Neuronal stem cell (in vitro differentiated cells): Measurements from ENCODE around the gene TMEM132D. TPM values are rescaled to one million over a fixed set of nuclear protein-coding genes. Genes with fewer than 3 reads are reported as not detected.

Experiments used
- DNase-seq: peaks from one replicate; pipeline ENCODE4 v3.0.0-alpha.2; 2013; ENCODE audit warnings: low spot score
- H2AFZ ChIP-seq: one replicate; pipeline ENCODE4 v1.6.1; 2013; ENCODE audit warnings: mild to moderate bottlenecking, low read length, inconsistent platforms
- H2AK5ac ChIP-seq: 2 replicates; pipeline ENCODE4 v1.6.1; 2013; ENCODE audit warnings: low read depth, mild to moderate bottlenecking, inconsistent platforms, low read length, moderate library complexity, mixed read lengths
- H2BK120ac ChIP-seq: 2 replicates; pipeline ENCODE4 v1.6.1; 2013; ENCODE audit warnings: low read depth, mild to moderate bottlenecking, inconsistent platforms, low read length, moderate library complexity, mixed read lengths
- H2BK12ac ChIP-seq: one replicate; pipeline ENCODE4 v1.6.1; 2013; ENCODE audit warnings: low read length, inconsistent platforms
- H2BK15ac ChIP-seq: 2 replicates; pipeline ENCODE4 v1.6.1; 2013; ENCODE audit warnings: mild to moderate bottlenecking, low read length, inconsistent platforms, mixed read lengths
- H2BK5ac ChIP-seq: one replicate; pipeline ENCODE4 v1.6.1; 2013; ENCODE audit warnings: inconsistent platforms, mild to moderate bottlenecking, low read length, moderate library complexity
- H3K14ac ChIP-seq: one replicate; pipeline ENCODE4 v1.6.1; 2013; ENCODE audit warnings: low read length, inconsistent platforms
- H3K18ac ChIP-seq: 2 replicates; pipeline ENCODE4 v1.6.1; 2013; ENCODE audit warnings: low read length, inconsistent platforms
- H3K23ac ChIP-seq: 2 replicates; pipeline ENCODE4 v1.6.1; 2013; ENCODE audit warnings: low read depth, mild to moderate bottlenecking, mixed read lengths, low read length, inconsistent platforms; ENCODE audit not compliant: poor library complexity
- H3K27ac ChIP-seq: replicated peaks from 3 replicates; pipeline ENCODE4 v1.5.1; 2013; ENCODE audit warnings: low read length, inconsistent platforms
- H3K27me3 ChIP-seq, 3 experiments: 2 replicates each; pipeline ENCODE4 v1.6.1; 2013; ENCODE audit warnings: low read length in 3 of 3, mild to moderate bottlenecking in 2 of 3, inconsistent platforms in 1 of 3, low read depth in 1 of 3, mixed read lengths in 1 of 3, moderate library complexity in 1 of 3; ENCODE audit not compliant: control insufficient read depth in 3 of 3, insufficient read depth in 3 of 3
- H3K36me3 ChIP-seq, 2 donors: replicated peaks in 1 of 2; 2 replicates each; pipeline ENCODE4 v1.6.1; 2013; ENCODE audit warnings: low read length in 2 of 2; ENCODE audit not compliant: control insufficient read depth in 2 of 2, insufficient read depth in 2 of 2
- H3K4ac ChIP-seq: 2 replicates; pipeline ENCODE4 v1.6.1; 2013; ENCODE audit warnings: inconsistent platforms, mild to moderate bottlenecking, low read length, moderate library complexity
- H3K4me1 ChIP-seq, 2 donors: 1 replicate in 1 of 2; 2 replicates in 1 of 2; pipeline ENCODE4 v1.6.1; 2013; ENCODE audit warnings: low read length in 2 of 2, low read depth in 1 of 2; ENCODE audit not compliant: control insufficient read depth in 2 of 2, insufficient read depth in 1 of 2
- H3K4me2 ChIP-seq: one replicate; pipeline ENCODE4 v1.6.1; 2013; ENCODE audit warnings: mild to moderate bottlenecking, low read length, inconsistent platforms; ENCODE audit not compliant: insufficient read depth, poor library complexity, severe bottlenecking
- H3K4me3 ChIP-seq, 2 donors: 2 replicates each; pipeline ENCODE4 v1.5.1; 2013; ENCODE audit warnings: low read length in 2 of 2, mild to moderate bottlenecking in 2 of 2, inconsistent platforms in 1 of 2, moderate library complexity in 1 of 2
- H3K79me1 ChIP-seq: one replicate; pipeline ENCODE4 v1.6.1; 2013; ENCODE audit warnings: low read depth, mild to moderate bottlenecking, inconsistent platforms, low read length, moderate library complexity
- H3K9ac ChIP-seq: one replicate; pipeline ENCODE4 v1.6.1; 2013; ENCODE audit warnings: mild to moderate bottlenecking, low read depth, low read length, inconsistent platforms; ENCODE audit not compliant: poor library complexity
- H3K9me3 ChIP-seq, 2 donors: replicated peaks in 1 of 2; 2 replicates each; pipeline versions ENCODE3 to v1.6.1; 2013; ENCODE audit warnings: low read length in 2 of 2, mild to moderate bottlenecking in 2 of 2, inconsistent platforms in 1 of 2, low read depth in 1 of 2, mixed read lengths in 1 of 2, moderate library complexity in 1 of 2; ENCODE audit not compliant: control insufficient read depth in 2 of 2, insufficient read depth in 1 of 2
- H4K8ac ChIP-seq: one replicate; pipeline ENCODE4 v1.6.1; 2013; ENCODE audit warnings: low read depth, mild to moderate bottlenecking, inconsistent platforms, low read length, moderate library complexity
- H4K91ac ChIP-seq: one replicate; pipeline ENCODE4 v1.6.1; 2013; ENCODE audit warnings: low read length, low read depth, mild to moderate bottlenecking, inconsistent platforms; ENCODE audit not compliant: poor library complexity
- WGBS, 2 donors: extraction: QIAGEN DNeasy Blood & Tissue Kit; methylation state at CpG; one replicate each; pipeline ENCODE4 v1.1.7; 2013; ENCODE audit warnings: missing lambda C conversion rate in 2 of 2, mixed read lengths in 1 of 2; ENCODE audit not compliant: insufficient read length in 2 of 2, insufficient replicate concordance in 1 of 2; ENCODE audit errors: extremely low coverage in 2 of 2; 5-methylcytosine and 5-hydroxymethylcytosine counted together
- polyA plus RNA-seq, 2 experiments: library from polyadenylated mRNA; stranded (reverse); fragments of 200-250 nt; gene quantifications; one replicate each; pipeline ENCODE4 v1.2.3, GENCODE V29; 2013

The TMEM132D gene
- 0.04 TPM for polyA plus RNA-seq (2013, experiment 1 of 2)
- 0.03 TPM for polyA plus RNA-seq (2013, experiment 2 of 2)

DNA sequence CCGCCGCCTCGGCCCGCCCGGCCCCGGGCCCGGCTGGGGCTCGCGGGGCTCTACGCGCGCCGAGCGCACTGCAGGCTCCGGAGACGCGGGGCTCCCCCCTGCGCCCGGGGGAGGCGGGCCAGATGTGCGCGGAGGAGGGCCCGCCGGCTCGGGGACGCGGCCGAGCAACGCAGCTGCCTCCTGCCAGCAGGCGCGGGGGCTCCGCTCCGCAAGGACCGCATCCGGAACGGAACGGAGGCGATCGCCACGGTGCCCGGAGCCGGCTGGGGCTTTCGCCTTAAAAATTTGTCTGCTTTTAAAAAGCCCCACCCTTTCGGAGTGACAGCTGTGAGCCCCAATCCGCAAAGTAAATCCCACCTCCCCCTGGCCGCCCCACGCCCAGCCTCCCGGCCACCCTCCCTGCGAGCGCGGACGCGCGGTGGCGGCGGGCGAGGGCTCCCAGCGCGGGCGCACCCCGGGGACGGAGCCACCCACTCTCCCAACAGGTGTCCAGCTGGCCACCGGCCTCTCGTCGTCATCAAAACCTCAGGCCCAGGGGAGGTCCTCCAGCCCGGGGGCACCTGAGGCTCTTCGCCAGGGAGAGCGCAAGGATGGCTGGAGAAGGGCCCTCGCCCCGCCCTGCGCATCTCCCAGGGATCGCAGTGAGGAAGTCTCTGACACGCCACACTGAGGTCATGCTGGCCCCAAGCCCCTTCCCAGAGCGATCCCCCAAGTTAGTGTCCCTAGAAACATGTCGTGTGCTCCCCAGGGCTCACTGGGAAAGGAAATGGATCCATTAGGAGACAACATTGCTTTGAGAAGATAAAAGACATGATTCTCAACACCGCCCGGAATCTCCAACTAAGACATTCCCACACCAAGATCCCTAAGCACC is at the start of gene TMEM132D:
TSS of gene TMEM132D (minus strand) at position 70 of the 874 bp plus-strand sequence.
- H3K18ac ChIP-seq: peak within 1 kb of the TSS; percentile 55
- H2AK5ac ChIP-seq: no peak within 1 kb of the TSS
- H3K27ac ChIP-seq: no peak within 1 kb of the TSS
- H3K23ac ChIP-seq: peak within 1 kb of the TSS; percentile 82
- H2BK15ac ChIP-seq: peak within 1 kb of the TSS; percentile 7
- H3K4ac ChIP-seq: no peak within 1 kb of the TSS
- no peak within 1 kb of the TSS for H3K14ac ChIP-seq
- no peaks in the 10 kb centered on the region for H3K9me3 ChIP-seq
- peak within 1 kb of the TSS; percentile 45 for H2AFZ ChIP-seq
- no peaks in the 10 kb centered on the region for H3K36me3 ChIP-seq
- H3K4me2 ChIP-seq: peak within 1 kb of the TSS; percentile 97
- H3K4me1 ChIP-seq: peaks cover 0 to 8% of the 10 kb centered on the region in 2 donors
- peak within 1 kb of the TSS; percentile 54 for H3K9ac ChIP-seq
- no peak within 1 kb of the TSS for H2BK12ac ChIP-seq
- no peak within 1 kb of the TSS for H2BK120ac ChIP-seq
- no peak within 1 kb of the TSS for H4K8ac ChIP-seq
- WGBS, 2 donors: no CpG with 5 or more reads among the region's 77 CpGs
- peak within 1 kb of the TSS in 1 of 2 donors; percentile 77 for H3K4me3 ChIP-seq
- H3K79me1 ChIP-seq: no peaks in the 10 kb centered on the region
- H4K91ac ChIP-seq: no peak within 1 kb of the TSS
- peaks cover 15 to 78% (median 58%) of the 10 kb centered on the region in 3 experiments for H3K27me3 ChIP-seq
- no peak within 1 kb of the TSS for H2BK5ac ChIP-seq
- peak; percentile 44 for DNase-seq

- no peak overlapping the region for H3K18ac ChIP-seq
- H3K79me1 ChIP-seq: no peaks in the 10 kb centered on the region
- no peaks in the 10 kb centered on the region for H3K4me1 ChIP-seq
- H2BK12ac ChIP-seq: no peak overlapping the region
- no peak overlapping the region for H3K4ac ChIP-seq
- H3K4me3 ChIP-seq: no peak overlapping the region
- H3K27ac ChIP-seq: no peak overlapping the region
- no peaks in the 10 kb centered on the region for H3K36me3 ChIP-seq
- no peaks in the 10 kb centered on the region for H3K27me3 ChIP-seq
- H4K8ac ChIP-seq: no peak overlapping the region
- H3K14ac ChIP-seq: no peak overlapping the region
- no peak overlapping the region for H3K9ac ChIP-seq
- H2BK120ac ChIP-seq: no peak overlapping the region
- no peak overlapping the region for H4K91ac ChIP-seq
- H3K9me3 ChIP-seq: no peaks in the 10 kb centered on the region
- H3K23ac ChIP-seq: no peak overlapping the region
- no peak overlapping the region for H2BK5ac ChIP-seq
- no peak overlapping the region for H3K4me2 ChIP-seq
- H2AFZ ChIP-seq: no peak overlapping the region
- no peak for DNase-seq
- no CpG with 5 or more reads among the region's 16 CpGs for WGBS, 2 donors
- no peak overlapping the region for H2BK15ac ChIP-seq
- no peak overlapping the region for H2AK5ac ChIP-seq
Observed at GRCh38 chr12:129949651-129950050, 45.8 kb upstream of the TMEM132D start.

- Histone ChIP-seq H2AK5ac (no peak overlapping the region), H3K9ac (no peak overlapping the region), H2BK12ac (no peak overlapping the region), H2BK5ac (no peak overlapping the region), H3K36me3 (no peaks in the 10 kb centered on the region), H2BK15ac (no peak overlapping the region), H4K8ac (no peak overlapping the region), H3K4me1 (no peaks in the 10 kb centered on the region), H3K4me3 (no peak overlapping the region), H3K79me1 (no peaks in the 10 kb centered on the region), H2AFZ (no peak overlapping the region), H4K91ac (no peak overlapping the region), H3K27ac (no peak overlapping the region), H3K4me2 (no peak overlapping the region), H3K27me3 (no peaks in the 10 kb centered on the region), H3K23ac (no peak overlapping the region), H2BK120ac (no peak overlapping the region), H3K4ac (no peak overlapping the region), H3K14ac (no peak overlapping the region), H3K9me3 (no peaks in the 10 kb centered on the region), H3K18ac (no peak overlapping the region)
- no peak for DNase-seq
- no CpG with 5 or more reads among the region's 9 CpGs for WGBS, 2 donors
Observed at GRCh38 chr12:129941618-129942017, 37.8 kb upstream of the TMEM132D start.

DNA sequence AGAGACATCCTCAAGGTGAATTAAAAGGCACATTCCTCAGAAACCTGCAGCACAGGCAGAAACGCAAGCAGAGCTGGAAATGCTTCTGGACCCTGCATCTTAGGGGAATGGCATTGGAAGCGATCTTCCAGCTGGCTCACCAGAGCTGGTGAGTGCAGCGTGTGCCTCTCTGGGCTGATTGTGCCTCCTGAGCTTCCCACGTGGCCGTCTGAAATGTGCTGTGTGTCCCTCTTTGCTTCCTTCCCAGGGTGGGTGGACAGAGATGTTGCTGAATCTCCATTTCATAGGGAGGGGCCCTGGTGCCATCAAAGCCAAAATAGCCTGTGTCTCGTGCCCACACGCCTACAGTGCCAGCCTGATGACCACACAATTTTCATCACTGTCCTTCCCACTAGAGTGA is 34.3 kb upstream of the TMEM132D start:
- Histone ChIP-seq H3K18ac (no peak overlapping the region), H2AFZ (no peak overlapping the region), H4K8ac (no peak overlapping the region), H3K27ac (no peak overlapping the region), H3K4me3 (no peak overlapping the region), H3K36me3 (no peaks in the 10 kb centered on the region), H2AK5ac (no peak overlapping the region), H3K23ac (no peak overlapping the region), H2BK15ac (no peak overlapping the region), H3K27me3 (no peaks in the 10 kb centered on the region), H2BK120ac (no peak overlapping the region), H3K14ac (no peak overlapping the region), H3K79me1 (no peaks in the 10 kb centered on the region), H2BK5ac (no peak overlapping the region), H3K4ac (no peak overlapping the region), H3K9me3 (no peaks in the 10 kb centered on the region), H4K91ac (no peak overlapping the region), H2BK12ac (no peak overlapping the region), H3K4me2 (no peak overlapping the region), H3K4me1 (no peaks in the 10 kb centered on the region), H3K9ac (no peak overlapping the region)
- no CpG with 5 or more reads among the region's 7 CpGs for WGBS, 2 donors
- no peak for DNase-seq
